ENCODE data around the gene SCUBE1.

GRCh38 chr22:43391306-43391705, 48.1 kb upstream of the SCUBE1 start:
- TF ChIP-seq CTCF (IDR thresholded peaks at IDR 0.05), result no peak
- TF ChIP-seq POLR2AphosphoS5 (IDR thresholded peaks at IDR 0.05; ENCODE audit: low read depth, low read length), result no peak
- no peak for TF ChIP-seq REST (IDR thresholded peaks at IDR 0.05; ENCODE audit: insufficient read depth in 1 of 2, low read depth in 2 of 2, low read length in 1 of 2)
- no peak for TF ChIP-seq TCF7L2 (IDR thresholded peaks at IDR 0.05; ENCODE audit: low read depth, low read length)
